Choroid plexus epithelial cell (primary cell): ENCODE measurements around the gene STOML1.
"Not testable (repeated sequence)": the region's sequence is repeated elsewhere in the genome, so short reads cannot be mapped to it uniquely, and the experiment has no call there.

Experiments used
- DNase-seq: peaks from one replicate; pipeline ENCODE4 v3.0.0-alpha.2; 2010; ENCODE audit warnings: low read depth
- H3K4me3 ChIP-seq: 2 replicates; pipeline ENCODE4 v1.5.1; 2011; ENCODE audit warnings: low read depth, mild to moderate bottlenecking, control low read depth, low read length, moderate library complexity
- TF ChIP-seq, protein P1 (sequence below): conservative IDR thresholded peaks from 2 replicates; pipeline ENCODE4 v1.5.1; 2011; ENCODE audit warnings: low read depth, mild to moderate bottlenecking, control low read depth, inconsistent platforms, low read length, moderate library complexity

The STOML1 gene

DNA sequence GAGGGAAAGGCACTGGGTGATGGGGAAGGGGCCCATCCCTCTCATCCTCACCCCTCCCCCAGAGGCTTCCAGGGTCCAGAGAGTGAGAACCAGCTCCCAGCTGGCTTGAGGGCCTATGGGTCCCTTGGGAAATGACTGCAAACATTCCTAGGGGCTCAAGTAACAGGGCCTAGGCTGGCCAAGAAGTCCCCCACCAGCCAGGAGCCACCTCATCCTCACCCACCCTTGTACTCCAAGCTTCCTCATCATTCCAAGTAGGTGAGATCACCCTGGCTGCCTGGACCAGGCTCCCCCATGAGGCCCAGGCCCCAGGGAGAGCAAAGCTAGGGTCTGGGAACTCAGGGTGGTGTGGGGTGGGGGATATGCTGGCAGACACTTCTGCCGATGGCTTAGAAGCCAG lies 51.1 kb downstream of the STOML1 start:
- peak; percentile 91 for DNase-seq
- TF ChIP-seq, protein P1, sequence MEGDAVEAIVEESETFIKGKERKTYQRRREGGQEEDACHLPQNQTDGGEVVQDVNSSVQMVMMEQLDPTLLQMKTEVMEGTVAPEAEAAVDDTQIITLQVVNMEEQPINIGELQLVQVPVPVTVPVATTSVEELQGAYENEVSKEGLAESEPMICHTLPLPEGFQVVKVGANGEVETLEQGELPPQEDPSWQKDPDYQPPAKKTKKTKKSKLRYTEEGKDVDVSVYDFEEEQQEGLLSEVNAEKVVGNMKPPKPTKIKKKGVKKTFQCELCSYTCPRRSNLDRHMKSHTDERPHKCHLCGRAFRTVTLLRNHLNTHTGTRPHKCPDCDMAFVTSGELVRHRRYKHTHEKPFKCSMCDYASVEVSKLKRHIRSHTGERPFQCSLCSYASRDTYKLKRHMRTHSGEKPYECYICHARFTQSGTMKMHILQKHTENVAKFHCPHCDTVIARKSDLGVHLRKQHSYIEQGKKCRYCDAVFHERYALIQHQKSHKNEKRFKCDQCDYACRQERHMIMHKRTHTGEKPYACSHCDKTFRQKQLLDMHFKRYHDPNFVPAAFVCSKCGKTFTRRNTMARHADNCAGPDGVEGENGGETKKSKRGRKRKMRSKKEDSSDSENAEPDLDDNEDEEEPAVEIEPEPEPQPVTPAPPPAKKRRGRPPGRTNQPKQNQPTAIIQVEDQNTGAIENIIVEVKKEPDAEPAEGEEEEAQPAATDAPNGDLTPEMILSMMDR = no peak
- H3K4me3 ChIP-seq = no peak overlapping the region

DNA sequence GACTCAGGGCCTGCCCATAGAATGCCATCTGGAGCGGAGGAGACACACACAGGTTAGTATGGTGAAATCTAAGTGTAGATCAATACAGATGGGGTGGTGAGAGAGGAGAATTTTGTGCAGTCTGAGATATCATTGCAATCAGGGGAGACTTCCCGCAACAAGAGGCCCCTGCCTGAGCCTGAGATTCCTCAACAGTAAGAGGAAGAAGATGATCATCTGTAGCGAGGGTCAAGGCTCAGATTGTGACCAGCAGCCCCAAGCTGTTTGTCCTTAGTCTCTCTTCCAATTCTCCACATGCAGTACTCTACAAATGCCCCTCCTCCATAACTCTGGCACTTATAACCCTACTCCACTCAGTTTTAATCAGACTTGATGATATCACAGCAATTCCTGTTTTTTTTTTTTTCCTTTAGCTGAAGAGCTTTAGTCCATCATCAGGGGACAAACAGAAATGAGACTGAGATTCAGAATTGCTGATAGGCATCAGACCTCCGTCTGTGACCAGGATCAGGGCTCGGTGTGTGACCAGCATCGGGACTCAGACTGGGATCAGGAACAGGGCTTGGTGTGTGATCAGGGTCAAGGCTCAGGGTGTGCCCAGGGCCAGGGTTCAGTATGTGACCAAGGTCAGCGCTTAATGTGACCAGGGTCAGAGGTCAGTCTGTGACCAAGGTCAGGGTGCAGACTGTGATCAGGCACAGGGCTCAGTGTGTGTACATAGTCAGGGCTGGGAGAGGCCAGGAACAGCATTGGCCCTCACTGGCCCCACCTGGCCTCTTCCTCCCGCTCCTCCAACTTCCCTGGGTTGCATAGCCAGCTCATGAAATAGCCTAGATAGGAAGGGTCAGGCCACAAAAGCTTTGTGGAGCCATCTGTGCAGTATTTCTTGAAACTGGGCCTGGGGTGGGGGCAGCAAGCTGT lies 51.8 kb downstream of the STOML1 start:
- H3K4me3 ChIP-seq = no peak overlapping the region
- DNase-seq = no peak
- TF ChIP-seq, protein P1 = no peak

DNA sequence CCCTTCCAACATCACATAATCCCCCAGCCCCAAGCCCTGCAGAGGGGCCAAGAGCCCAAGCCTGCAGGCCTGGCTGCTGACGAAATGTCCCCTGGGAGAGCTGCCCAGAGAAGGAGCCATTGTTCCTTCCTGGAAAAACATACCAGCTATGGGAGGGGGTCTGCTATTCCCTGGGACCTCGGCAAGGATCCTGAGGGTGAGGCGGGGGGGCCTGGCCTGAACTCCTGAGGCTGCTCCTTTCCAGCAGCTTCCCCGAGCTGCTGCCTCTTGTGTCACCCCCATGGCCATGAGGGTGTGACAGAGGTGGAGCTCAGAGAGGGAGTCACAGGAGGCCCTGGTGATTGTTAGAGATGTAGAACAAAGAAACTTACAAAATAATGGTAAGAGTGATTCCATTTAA lies 53.0 kb downstream of the STOML1 start:
- no peak overlapping the region for H3K4me3 ChIP-seq
- DNase-seq = no peak
- TF ChIP-seq, protein P1 = no peak

DNA sequence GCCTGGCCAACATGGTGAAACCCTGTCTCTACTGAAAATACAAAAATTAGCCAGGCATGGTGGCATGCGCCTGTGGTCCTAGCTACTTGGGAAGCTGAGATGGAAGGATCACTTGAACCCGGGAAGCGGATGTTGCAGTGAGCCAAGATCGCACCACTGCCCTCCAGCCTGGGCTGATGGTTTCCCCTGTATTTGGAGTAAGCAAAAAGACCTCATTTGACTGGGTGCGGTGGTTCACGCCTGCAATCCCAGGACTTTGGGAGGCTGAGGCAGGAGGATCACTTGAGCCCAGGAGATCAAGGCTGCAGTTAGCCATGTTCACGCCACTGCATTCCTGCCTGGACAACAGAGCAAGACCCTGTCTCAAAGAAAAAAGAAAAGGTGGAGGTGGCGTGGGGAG lies 53.6 kb downstream of the STOML1 start:
- DNase-seq = not testable (repeated sequence)

DNA sequence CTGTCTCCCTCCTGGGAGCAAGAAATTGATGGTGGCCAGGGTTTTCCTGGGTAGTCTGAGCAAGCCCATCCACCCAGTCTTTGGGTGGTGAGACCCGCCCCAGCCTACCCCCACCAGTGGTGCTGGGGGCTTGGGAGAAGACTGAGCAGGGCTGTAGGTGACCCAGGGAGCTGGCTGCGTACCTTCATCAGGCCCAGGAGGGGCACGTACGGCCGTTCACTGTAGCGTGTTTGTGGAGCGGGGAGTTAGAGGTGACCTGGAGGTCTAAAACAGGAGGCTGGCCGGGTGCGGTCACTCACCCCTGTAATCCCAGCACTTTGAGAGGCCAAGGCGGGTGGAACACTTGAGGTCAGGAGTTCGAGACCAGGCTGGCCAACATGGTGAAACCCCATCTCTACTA lies 54.4 kb downstream of the STOML1 start:
- TF ChIP-seq, protein P1 = no peak

More for the DNA sequence above, 53.6 kb downstream of the STOML1 start:
- H3K4me3 ChIP-seq = not testable (repeated sequence)

DNA sequence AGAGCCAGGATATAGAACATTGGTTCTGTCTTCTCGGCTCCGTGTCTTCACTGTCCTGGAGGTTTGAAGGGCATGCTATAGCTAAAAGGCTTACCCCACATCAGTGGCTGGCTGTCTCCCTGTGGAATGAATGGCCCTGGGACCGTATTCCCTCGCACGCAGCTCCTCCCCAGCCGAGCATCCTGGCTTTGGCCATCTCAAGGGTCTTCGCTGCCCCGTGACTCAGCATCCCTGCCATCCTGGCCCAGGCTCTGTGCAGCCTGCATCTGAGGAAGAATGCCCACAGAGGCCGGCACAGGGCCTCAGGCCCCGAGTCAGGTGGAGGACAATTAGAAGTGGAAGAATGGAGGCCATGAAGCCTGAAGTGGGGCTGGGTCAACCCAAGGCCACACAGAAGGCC lies 54.8 kb downstream of the STOML1 start:
- no peak overlapping the region for H3K4me3 ChIP-seq
- DNase-seq = no peak
- TF ChIP-seq, protein P1 = no peak

More for the DNA sequence above, 54.4 kb downstream of the STOML1 start:
- no peak for DNase-seq
- no peak overlapping the region for H3K4me3 ChIP-seq

DNA sequence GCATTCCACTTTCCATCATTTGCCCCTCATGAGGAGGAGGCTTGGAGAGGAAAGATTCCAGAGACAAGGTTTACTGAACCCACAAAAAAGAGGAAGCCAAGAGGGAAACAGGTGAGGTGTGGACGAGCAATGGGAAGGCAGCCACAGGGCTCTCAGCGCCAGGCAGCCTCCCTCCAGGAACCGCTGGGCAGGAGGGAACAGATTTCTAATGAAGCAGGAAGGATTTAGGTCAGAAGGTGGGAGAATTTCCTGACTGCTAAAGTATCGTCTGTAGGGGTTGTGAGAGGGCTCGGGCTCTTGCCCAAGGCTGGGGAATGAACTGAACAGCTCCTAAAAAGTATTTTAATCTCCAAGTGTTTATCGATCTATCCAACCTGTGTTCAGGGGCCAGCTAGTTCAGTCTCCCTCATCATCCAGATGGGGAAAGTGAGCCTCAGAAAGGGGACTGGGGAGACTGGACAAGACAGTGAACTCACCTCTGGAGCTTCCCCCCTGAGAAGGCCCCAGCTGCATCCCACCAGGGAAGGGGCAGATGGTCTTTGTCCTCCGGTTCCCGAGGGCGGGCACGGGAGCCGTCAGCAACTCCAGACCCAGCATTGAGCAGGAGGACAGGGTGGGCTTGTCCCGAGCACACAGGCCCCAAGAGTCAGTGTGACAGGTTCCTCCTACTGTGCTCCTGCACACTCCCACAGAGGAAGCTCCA lies 55.4 kb downstream of the STOML1 start:
- no peak overlapping the region for H3K4me3 ChIP-seq
- no peak for DNase-seq
- TF ChIP-seq, protein P1 = no peak
